Smooth muscle cell (in vitro differentiated cells): ENCODE measurements around the gene TMEM151B. TPM values are rescaled to one million over a fixed set of nuclear protein-coding genes. Genes with fewer than 3 reads are reported as not detected.

ENCODE experiments used
- DNase-seq: peaks from one replicate; lab custom pipeline; 2025; ENCODE audit not compliant: unreplicated experiment; lab: John Stamatoyannopoulos, UW
- H2AFZ ChIP-seq: fragments of 200-600 bp; sonication (generic); 2 replicates; pipeline ENCODE4 v1.6.0; 2016; ENCODE audit warnings: antibody characterized with exemption, low read depth, mild to moderate bottlenecking
- H3F3A ChIP-seq: fragments of 200-600 bp; sonication (generic); 2 replicates; pipeline ENCODE4 v1.6.0; 2017; ENCODE audit warnings: antibody characterized with exemption, low read depth
- H3K27ac ChIP-seq: fragments of 200-600 bp; sonication (generic); 2 replicates; pipeline ENCODE4 v1.5.1; 2016; ENCODE audit warnings: low read depth, mild to moderate bottlenecking
- H3K27me3 ChIP-seq: fragments of 200-600 bp; sonication (generic); 2 replicates; pipeline ENCODE4 v1.6.1; 2016; ENCODE audit warnings: low read depth, mild to moderate bottlenecking
- H3K36me3 ChIP-seq: fragments of 200-600 bp; sonication (generic); 2 replicates; pipeline ENCODE4 v1.5.1; 2016; ENCODE audit warnings: low read depth
- H3K4me1 ChIP-seq: fragments of 200-600 bp; sonication (generic); 2 replicates; pipeline ENCODE4 v1.5.1; 2016; ENCODE audit warnings: low read depth
- H3K4me2 ChIP-seq: fragments of 200-600 bp; sonication (generic); 2 replicates; pipeline ENCODE4 v1.6.0; 2016; ENCODE audit warnings: mild to moderate bottlenecking
- H3K4me3 ChIP-seq: fragments of 200-600 bp; sonication (generic); 2 replicates; pipeline ENCODE4 v1.5.1; 2016; ENCODE audit warnings: mild to moderate bottlenecking
- H3K79me2 ChIP-seq: fragments of 200-600 bp; sonication (generic); 2 replicates; pipeline ENCODE4 v1.6.0; 2016; ENCODE audit warnings: low read depth, mild to moderate bottlenecking
- H3K9ac ChIP-seq: fragments of 200-600 bp; sonication (generic); 2 replicates; pipeline ENCODE4 v1.6.0; 2016; ENCODE audit warnings: low read depth
- H3K9me3 ChIP-seq: fragments of 200-600 bp; sonication (generic); replicated peaks from 2 replicates; pipeline ENCODE4 v1.5.1; 2016; ENCODE audit warnings: low read depth
- H4K20me1 ChIP-seq: fragments of 200-600 bp; sonication (generic); 2 replicates; pipeline ENCODE4 v1.6.0; 2016; ENCODE audit warnings: low read depth
- WGBS: methylation state at CpG from one replicate; pipeline ENCODE4 v1.1.7; 2016; ENCODE audit warnings: low lambda C conversion rate; 5-methylcytosine and 5-hydroxymethylcytosine counted together
- polyA plus RNA-seq: library from polyadenylated mRNA; unstranded; fragments of >200 nt; fragmentation: Nextera tagmentation; extraction: Ambion mirVana; gene quantifications from 2 replicates; pipeline ENCODE4 v1.2.1, GENCODE V29; 2016
- total RNA-seq: library from RNA; depleted of rRNA; stranded (reverse); fragments of >200 nt; gene quantifications from 2 replicates; pipeline ENCODE4 v1.2.3, GENCODE V29; 2014
- TF ChIP-seq, protein P1 (sequence below): fragments of 200-600 bp; sonication (generic); IDR thresholded peaks from 2 replicates; pipeline ENCODE4 v1.5.1; 2017; ENCODE audit warnings: borderline replicate concordance, mild to moderate bottlenecking, antibody characterized with exemption; ENCODE audit not compliant: insufficient read depth, poor library complexity, severe bottlenecking

Gene TMEM151B
- total and polyA plus RNA-seq, 2 experiments from 2014 or later: not detected

GRCh38 chr6:44249082-44249748 is 21.0 kb upstream of the TMEM151B start:
- WGBS: 86% methylated on average over 9 of the region's 9 CpGs
- Histone ChIP-seq H3K27me3 (no peaks in the 10 kb centered on the region), H3F3A (peaks cover 48% of the 10 kb centered on the region), H3K36me3 (peaks cover 35% of the 10 kb centered on the region), H3K79me2 (peaks cover 63% of the 10 kb centered on the region), H3K9ac (no peak overlapping the region), H2AFZ (no peak overlapping the region), H4K20me1 (peaks cover 73% of the 10 kb centered on the region), H3K4me1 (peaks cover 29% of the 10 kb centered on the region), H3K4me2 (peak overlapping the region; percentile 93), H3K9me3 (no peaks in the 10 kb centered on the region), H3K27ac (peak overlapping the region; percentile 90), H3K4me3 (peak overlapping the region; percentile 89)
- TF ChIP-seq, protein P1, sequence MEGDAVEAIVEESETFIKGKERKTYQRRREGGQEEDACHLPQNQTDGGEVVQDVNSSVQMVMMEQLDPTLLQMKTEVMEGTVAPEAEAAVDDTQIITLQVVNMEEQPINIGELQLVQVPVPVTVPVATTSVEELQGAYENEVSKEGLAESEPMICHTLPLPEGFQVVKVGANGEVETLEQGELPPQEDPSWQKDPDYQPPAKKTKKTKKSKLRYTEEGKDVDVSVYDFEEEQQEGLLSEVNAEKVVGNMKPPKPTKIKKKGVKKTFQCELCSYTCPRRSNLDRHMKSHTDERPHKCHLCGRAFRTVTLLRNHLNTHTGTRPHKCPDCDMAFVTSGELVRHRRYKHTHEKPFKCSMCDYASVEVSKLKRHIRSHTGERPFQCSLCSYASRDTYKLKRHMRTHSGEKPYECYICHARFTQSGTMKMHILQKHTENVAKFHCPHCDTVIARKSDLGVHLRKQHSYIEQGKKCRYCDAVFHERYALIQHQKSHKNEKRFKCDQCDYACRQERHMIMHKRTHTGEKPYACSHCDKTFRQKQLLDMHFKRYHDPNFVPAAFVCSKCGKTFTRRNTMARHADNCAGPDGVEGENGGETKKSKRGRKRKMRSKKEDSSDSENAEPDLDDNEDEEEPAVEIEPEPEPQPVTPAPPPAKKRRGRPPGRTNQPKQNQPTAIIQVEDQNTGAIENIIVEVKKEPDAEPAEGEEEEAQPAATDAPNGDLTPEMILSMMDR: no peak
- DNase-seq: no peak

GRCh38 chr6:44250067-44250717 is 20.1 kb upstream of the TMEM151B start:
- TF ChIP-seq, protein P1: no peak
- Histone ChIP-seq H3K4me1 (peaks cover 26% of the 10 kb centered on the region), H3K4me3 (no peak overlapping the region), H3K27ac (peak overlapping the region; percentile 62), H2AFZ (no peak overlapping the region), H3K9ac (no peak overlapping the region), H3K4me2 (no peak overlapping the region), H3K9me3 (no peaks in the 10 kb centered on the region), H3K36me3 (peaks cover 35% of the 10 kb centered on the region), H3F3A (peaks cover 57% of the 10 kb centered on the region), H4K20me1 (peaks cover 82% of the 10 kb centered on the region), H3K27me3 (no peaks in the 10 kb centered on the region), H3K79me2 (peaks cover 72% of the 10 kb centered on the region)
- 85% methylated on average over 6 of the region's 6 CpGs for WGBS
- no peak for DNase-seq

DNA sequence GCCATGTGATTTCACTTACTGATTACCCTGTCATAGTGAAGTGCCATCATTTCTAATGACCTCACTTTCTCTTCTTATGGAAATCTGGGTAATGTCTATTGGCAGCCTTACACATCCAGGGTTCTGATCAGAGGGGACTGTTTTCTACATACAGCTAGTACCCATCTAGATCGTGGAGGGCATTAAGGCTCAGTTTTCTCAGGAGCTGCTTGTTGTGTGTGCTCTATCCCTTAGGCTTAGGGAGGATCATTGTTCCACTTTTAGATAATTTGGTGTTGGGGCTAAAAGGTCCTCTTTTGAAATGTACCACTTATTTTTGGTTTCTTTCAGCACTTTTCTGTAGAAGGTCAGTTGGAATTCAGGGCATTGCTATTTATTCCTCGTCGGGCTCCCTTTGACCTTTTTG is 19.5 kb upstream of the TMEM151B start:
- WGBS: 93% methylated on average over 3 of the region's 3 CpGs
- TF ChIP-seq, protein P1: no peak
- Histone ChIP-seq H3K27ac (peak overlapping the region; percentile 62), H3F3A (peaks cover 57% of the 10 kb centered on the region), H3K4me2 (no peak overlapping the region), H2AFZ (no peak overlapping the region), H3K79me2 (peaks cover 72% of the 10 kb centered on the region), H4K20me1 (peaks cover 88% of the 10 kb centered on the region), H3K36me3 (peaks cover 35% of the 10 kb centered on the region), H3K4me1 (peaks cover 22% of the 10 kb centered on the region), H3K9ac (no peak overlapping the region), H3K4me3 (no peak overlapping the region), H3K9me3 (no peaks in the 10 kb centered on the region), H3K27me3 (no peaks in the 10 kb centered on the region)
- no peak for DNase-seq
